EH (cell line): ENCODE data around the gene PPP3CA.

Experiments
- DNase-seq: peaks from one replicate; pipeline ENCODE4 v3.0.0-alpha.2; 2015; ENCODE audit warnings: low read depth

Gene PPP3CA

DNA sequence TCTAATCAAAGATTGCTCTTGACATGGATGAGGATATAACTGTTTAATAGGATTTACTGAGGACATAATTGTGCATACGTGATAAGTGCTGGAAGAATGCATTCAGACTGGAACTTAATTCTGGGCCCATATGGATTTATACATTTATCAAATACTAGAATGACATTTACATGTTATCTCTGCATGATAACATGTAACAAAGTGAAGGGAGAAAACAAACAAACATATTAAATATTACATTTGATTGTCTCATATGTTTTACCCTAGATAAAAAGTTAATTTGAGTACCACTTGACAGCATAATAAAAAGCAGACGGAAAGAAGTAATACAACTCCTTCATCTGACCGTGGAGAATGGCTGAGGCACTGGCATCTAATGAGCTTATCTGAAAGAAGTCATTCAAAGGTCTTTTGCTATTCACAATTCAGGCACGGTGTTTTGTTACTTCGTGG is 297.8 kb downstream of the PPP3CA start:
- no peak for DNase-seq

DNA sequence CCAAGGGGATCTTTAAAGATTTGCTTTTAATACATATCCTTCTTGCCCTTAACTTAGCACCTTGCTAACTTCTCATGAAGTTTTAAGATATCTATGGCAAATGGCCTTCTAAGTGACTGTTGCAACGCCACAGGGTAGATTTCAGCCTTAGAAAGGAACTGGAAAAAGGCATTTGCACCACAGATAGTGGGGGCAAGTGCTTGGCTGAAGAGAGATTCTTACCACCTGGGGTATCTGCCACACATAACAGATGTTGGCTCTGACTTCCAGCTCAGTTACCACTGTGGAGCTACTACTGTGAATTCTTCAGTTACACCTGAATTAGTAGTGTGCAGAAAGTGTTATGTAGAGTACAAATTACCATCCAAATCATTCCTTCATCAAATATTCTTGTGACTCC is 302.6 kb downstream of the PPP3CA start:
- DNase-seq = no peak

DNA sequence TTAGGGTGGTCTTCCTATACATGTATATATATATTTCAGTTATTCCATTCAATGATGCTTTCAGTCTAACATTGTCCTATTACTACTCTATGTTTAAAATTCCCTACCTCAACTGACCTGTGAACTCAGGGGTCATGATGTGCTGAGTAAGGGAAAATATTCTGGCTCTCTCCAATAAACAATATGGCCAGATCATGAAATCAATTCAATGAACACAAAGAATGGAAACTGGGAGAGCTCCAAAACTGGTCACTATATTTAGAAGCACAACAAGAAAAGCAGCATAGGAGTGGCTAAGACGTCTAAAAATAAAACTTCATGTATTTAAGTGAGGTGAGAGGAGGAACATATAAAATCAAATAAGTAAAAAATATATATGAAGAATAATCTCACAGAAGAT is 304.5 kb downstream of the PPP3CA start:
- DNase-seq = no peak

DNA sequence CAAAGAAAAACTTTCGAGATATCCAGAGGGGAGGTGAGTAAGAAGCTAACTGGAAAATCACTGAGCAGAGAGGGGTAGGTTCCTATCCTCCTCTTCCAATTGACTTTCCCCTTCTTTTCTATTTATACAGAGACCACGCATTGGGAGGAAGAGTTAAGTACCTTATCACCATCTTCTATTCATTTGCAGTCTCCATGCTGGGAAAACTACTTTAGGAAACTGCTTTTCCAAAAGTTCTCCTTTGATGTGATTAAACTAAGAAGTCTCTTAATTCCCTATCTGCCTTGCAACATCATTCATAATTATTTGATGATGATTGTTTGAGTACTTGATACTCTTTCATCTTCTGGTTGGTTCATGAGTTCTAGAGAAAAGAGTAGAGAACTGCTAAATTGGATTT is 306.6 kb downstream of the PPP3CA start:
- DNase-seq = no peak

DNA sequence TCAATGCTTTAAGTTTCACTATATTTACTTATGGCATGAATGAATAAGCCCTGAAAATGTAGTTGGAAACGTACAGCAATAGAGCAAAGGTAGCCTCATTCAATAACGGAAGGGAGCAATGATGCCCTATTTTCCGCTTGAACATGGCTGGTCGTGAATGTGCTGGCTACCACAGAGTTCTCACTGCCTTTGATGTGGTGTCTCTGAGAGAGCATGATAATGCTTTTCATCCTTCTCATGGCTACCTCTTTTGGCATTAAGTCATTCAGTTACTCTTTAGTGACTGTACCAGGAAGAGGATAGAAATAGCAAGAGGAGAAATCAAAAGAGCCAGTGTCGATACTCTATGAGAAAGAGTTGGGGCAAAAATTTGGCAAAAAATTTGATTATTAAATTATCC is 308.0 kb downstream of the PPP3CA start:
- DNase-seq = no peak

DNA sequence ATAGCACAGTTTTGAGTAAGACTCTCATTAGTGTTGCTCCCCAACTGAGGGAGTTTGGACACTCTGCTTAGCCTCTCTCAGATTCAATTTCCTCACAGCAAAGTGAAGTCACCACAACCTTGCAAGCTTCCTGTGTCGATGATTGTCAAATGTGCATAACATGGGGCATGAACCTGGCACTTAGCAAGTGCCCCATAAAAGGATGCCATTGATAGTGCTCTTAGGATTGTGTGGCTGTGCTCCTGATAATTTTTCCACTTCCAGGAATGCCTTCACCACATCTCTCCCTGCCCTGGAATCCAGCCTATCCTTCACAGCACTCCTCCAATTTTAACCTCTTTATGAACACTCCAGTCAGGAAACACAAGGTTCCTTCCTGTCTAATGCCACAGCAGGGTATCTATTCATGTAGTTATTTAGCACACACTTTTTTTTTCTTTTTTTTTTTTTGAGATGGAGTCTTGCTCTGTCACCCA is 309.4 kb downstream of the PPP3CA start:
- peak; percentile 64 for DNase-seq

DNA sequence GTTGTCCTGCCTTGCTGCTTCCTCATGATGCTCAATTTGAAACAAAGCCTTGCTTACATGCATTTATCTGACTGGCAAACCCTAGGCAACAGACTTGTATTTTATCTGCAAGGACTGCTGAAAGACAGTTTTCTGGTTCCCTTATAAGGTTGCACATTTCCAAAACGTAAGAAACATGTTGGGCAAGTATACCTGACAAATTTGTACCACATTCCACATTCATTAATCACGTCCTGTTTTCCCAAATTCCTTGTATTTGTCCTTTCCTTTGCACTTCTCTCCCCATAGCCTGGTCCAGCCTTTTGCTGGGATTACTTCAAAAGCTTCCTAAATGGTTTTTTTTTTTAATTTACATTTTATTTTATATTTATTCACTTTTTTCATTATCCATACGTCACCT is 310.1 kb downstream of the PPP3CA start:
- DNase-seq = peak; percentile 28

DNA sequence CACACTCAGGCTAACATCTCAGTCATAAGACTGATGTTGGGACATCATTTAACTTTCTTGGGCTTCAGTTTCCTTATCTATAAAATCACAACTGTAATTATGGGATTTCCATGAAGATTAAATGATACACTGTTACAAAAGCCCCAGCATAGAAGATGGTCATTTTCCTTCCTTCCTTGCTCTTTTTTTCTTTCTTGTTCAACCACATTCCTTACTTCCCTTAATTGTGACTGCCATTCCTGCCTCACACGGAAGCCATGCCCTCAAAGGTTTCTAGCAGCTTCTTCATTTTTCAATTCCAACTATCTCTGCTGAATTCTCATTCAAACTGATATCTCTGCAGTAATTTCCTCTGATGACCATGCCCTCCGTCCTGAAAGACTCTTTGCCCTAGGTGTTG is 311.8 kb downstream of the PPP3CA start:
- no peak for DNase-seq

DNA sequence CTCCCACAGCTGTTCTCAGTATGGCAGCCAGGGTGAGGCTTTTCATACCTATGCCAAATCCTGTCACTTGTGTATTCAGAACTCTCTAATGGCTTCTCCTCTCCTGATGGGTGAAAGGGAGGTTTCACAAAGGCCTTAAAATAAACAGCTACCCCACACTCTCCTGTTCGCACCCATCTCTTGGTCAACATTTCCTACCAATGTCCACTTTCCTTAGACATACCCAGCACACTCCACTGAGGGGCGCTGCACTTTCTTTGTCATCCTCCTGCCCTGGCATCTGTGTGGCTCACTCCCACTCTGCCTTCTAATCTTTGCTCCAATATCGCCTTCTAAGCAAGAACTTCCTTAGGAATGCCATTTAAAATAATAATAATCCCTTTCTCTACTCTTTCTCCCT is 313.3 kb downstream of the PPP3CA start:
- no peak for DNase-seq

DNA sequence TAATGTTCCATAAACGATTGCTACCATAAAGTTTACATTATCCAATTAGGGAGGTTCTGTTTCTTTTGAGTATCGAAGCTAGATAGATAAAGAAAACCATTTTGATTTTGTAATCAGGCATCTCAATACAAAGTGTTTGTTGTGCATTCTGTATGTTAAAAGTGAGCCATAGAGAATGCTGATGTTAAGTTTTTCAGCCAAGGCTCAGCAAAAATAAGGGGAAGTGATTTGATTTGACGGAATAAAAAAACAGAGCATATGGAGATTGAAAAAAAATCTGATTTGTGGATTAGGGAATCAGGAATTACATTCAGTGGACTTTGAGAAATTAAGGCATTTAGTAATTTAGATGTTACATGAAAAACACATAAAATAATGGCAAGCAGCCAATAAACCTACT is 314.8 kb downstream of the PPP3CA start:
- no peak for DNase-seq

DNA sequence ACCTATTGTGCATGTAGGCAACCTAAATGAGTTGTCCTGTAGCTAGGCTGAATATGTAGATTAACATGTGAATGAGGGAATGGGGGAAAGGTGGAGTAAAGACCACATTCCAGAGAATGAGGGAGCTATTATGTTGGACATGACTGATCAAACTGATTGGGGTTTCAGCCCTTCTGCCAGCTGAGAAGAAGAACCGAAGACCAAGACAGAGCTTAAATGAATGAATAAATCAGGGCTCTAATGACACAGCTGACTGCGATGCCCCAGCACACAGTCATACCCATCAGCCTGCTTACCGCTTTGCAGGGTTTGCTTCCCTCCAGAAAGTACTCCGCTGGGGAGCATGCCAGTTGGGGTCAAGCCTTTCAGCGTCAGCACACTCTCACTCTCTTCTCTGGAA is 315.4 kb downstream of the PPP3CA start:
- no peak for DNase-seq

DNA sequence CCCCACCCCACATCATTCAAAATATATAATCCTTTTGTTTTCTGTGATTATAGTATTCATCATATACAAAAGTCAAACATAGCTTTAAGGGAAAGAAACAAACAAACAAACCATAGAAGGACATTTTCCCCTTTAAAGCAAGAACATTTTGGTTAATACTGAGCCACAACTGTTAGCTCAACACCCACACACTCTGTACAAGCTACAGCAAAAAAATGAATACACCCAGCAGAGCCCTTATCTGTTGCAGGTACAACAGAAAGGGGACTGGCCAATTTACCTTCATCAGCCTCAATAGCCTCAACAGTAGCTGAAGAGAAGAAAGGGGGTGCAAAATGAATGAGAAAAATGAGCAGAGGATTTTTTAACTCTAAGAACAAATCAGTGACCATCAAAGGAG is 318.4 kb downstream of the PPP3CA start:
- no peak for DNase-seq

DNA sequence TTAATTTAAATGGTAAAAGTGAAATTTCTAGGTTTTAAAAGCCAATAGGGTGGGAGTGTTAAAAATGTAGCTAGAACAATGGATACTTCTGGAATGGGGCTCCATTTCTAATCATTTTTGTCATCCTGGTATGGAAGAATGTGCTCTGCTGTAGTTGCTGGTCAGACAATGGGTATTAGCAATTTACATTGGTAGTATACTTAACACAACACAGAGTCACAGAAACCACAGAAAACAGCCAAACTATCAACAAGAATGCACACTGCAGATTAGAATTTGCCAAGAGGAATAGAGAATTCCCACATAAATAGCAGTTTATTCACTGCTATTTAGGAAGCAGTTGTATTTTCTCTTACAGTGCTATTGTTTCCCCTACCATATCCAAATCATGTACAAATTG is 319.6 kb downstream of the PPP3CA start:
- DNase-seq = peak; percentile 14

DNA sequence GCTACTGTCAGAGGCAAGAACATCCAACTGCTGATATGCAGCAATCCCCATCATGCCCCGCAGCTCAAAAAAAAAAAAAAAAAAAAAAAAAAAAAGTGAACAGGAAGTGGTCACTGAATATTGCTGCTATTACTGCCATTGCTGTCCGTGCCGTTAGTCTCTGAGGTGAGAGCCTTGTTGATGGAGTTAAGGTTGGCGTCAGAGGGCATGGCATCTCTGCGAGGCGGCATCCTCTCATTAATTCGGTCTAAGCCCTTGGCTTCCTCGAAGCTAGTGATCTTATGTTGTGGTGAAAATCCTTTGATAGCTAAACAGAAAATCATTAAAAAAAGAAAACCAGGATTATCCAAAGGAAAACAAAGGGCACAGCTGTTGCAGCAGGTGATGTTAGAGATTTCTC is 321.6 kb downstream of the PPP3CA start:
- DNase-seq = no peak

DNA sequence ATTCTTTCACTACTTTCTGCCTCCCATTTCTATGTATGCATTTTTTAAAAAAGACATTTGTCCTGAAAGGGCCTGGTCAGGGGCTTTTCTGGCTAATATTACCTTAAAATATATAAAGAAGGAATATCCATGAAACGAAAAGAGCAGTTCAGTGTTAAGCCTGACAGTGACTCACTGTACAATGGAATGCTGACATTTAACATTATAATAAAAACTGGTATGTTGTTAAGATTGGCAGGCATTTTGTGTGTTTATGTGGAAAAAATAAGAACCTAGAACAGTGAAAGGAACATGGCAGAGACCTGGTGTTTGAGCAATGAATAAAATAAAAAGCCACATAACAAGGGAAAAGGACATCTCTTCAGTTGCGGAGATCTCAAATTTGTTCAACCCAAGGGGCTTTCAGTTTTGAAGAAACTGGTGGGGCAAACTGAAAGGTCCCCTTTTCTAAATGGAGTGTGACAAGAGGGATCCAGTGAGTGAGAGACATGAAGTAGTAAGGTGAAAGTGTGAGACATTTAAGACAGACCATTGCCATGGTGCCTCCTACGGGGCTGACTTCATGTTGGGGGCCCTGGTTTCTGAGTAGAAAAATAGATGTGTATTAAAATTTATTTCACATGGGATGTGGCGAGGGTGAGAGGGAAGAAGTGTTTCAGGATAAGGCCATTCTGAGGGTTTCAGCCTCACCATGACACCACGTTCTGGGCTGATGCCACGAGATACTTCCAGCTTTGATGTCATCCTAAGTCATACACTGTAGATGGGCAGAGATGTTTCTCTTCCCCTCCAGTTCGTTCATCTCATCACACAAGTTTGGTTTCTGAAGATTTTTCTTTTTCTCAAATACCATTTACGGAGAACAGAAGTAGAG is 324.9 kb downstream of the PPP3CA start:
- peak; percentile 77 for DNase-seq

DNA sequence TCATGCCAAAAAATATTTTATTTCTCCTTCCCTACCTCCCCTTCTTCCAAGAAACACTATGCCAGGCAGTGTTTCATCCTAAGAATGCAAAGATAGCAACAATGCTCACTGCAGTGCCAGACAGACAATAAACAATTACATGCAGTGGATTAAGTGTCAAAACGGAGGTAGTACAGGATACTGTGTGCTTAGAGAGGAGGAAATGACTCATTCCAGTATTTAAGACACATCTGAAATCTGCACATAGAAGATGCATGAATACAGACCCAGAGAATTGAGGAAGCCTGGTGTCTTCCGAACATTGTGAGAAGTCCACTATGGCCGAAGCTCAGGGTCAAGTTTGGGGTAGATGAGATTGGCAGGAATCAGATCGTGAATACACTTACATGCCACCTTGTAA is 326.4 kb downstream of the PPP3CA start:
- DNase-seq = peak; percentile 76

DNA sequence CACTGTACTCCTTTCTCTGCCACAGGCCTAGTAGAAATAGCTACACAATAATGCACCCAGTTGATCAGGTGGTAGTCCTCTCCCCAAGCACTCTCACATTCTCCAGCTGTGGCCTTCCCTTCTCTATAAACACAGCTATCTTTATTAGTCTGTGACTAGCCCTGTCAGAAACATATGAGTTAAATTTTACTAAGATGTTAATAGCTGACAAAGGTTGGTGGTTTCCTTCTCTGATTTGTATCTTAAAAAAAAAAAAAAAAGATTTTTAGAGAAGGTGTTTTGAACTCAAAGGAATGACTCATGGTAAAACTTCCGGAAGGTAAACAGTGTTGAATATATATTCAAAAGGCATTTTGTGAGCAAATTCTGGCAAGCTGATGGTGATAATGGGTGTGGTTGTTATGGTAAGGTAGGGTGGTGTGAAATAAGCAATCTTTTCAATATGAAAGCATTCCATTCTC is 327.4 kb downstream of the PPP3CA start:
- peak; percentile 34 for DNase-seq

DNA sequence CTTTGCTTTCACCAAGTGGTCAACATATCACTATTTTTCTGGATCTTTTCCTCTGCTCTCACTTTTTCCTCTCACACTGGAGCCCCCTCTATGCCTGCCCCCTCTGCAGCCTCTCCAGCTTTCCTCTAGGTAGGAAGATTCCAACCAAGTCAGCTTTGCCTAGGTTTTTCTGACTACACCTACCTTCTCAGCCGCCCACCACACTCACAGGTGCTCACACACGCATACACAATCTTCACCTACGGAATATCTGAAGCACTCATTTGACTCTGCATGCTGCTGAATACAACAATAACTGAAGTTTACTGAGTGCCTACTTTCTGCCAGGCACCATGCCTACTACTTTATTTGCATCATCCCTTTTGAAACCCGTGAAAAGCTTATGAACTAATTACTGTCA is 328.0 kb downstream of the PPP3CA start:
- DNase-seq = no peak

DNA sequence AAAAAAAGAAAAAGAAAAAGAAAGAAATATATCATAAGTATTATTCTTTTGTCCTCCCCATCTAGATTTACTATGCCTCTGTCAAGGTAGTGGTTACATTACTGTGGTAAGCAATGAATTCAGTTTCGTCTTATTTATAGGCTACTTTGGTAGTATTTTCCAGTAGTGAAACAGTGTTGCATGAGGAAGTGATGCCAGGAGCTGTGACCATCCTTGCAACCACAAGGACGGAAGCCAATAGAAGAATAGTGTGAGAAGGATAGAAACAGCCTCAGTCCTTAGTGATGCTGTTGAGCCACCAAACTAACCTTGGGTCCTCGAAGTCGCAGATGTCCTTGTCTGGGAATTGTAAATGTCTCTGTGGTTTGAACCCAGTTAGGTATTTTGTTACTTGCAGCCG is 328.5 kb downstream of the PPP3CA start:
- no peak for DNase-seq

DNA sequence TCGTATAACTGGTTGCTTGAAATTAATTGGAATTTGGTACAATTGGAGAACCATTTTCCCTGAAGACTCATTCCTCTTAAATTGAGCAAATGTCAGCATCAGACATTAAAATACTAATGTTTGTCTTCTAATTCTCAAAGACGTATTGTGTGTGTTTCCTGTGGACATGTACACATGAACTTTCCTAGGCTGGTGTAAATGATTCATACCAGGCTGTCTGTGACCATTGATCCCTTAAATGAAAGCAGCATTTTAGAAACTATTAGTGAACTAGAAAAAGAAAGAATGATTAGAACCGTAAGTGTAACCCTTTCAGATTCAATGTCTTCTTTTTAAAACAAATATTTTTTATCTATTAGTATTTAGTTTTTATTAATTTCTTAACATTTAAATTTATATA is 332.9 kb downstream of the PPP3CA start:
- no peak for DNase-seq

DNA sequence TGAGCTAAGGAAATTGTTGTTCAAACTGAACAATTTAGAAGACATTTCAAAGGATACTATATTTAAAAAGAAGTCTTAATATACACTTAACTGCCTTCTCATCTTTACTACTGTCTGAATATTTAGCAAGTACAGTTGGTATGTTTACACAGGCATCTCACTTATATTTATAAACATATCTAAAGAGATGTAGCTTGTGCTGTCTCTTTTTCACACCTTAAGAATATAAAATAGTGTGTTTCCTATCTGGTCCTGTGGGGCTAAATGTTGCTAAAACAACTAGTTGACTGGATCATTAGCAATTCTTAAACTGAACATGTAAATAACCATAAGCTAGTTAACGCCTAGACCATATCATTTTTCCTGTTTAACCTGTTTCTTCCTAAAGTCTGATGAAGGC is 336.3 kb downstream of the PPP3CA start:
- DNase-seq = no peak

DNA sequence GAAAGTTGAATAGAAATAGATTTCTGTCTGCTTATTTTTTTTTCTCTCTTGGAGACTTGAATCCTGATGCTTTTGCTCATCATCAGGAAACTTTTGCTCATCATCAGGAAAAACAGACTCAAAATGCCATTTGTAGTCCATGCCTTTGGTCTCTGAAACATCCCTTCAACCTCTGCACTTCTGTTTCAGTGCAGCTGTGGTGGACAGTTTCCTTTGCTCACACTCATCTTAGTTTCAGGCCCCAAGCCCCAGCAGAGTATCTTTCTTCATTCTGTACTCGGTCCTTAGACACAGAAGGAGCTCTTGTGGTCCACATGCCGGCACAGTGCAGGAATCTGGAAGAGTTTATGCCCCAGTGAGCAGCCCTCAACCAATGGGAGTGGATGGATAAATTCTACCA is 337.9 kb downstream of the PPP3CA start:
- DNase-seq = peak; percentile 11

DNA sequence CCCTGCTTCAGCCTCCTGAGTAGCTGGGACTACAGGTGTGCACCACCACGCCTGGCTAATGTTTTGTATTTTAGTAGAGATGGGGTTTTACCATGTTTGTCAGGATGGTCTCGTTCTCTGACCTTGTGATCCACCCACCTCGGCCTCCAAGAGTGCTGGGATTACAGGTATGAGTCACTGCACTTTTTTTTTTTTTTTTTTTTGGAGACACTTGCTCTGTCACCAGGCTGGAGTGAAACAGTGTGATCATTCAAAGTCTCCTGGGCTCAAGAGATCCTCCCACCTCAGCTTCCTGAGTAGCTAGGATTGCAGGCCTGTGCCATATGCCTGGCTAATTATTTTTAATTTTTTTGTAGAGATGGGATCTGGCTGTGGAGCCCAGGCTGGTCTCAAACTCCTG is 338.8 kb downstream of the PPP3CA start:
- no peak for DNase-seq

DNA sequence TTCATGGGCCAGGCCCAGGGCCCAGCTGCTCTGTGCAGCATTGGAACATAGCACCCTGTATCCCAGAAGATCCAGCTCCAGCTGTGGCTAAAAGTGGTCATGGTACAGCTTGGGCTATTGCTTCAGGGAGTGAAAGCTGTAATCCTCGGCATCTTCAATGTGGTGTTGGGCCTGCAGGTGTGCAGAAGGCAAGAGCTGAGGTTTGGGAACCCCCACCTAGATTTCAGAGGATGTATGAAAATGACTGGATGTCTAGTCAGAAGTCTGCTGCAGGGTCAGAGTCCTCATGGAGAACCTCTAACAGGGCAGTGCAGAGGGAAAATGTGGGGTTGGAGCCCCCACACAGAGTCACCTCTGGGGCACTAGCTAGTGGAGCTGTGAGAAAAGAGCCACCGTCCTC is 341.7 kb downstream of the PPP3CA start:
- no peak for DNase-seq
